ENCODE measurements around the gene ASB16.

The ASB16 gene

GRCh38 chr17:44159519-44160210, 10.8 kb upstream of the ASB16 start:
- H3K36me3 ChIP-seq (ENCODE audit: control insufficient read depth, low read length) = peaks cover 38% of the 10 kb centered on the region
- no peak overlapping the region for H3K4me3 ChIP-seq (ENCODE audit: low read length)
- H3K27ac ChIP-seq (ENCODE audit: low read depth, low read length) = no peak overlapping the region
- no peaks in the 10 kb centered on the region for H3K27me3 ChIP-seq (ENCODE audit: control insufficient read depth, low read length)
- no peak for TF ChIP-seq EZH2phosphoT487 (IDR thresholded peaks at IDR 0.05; ENCODE audit: borderline replicate concordance, low read length)
- TF ChIP-seq, protein P1, sequence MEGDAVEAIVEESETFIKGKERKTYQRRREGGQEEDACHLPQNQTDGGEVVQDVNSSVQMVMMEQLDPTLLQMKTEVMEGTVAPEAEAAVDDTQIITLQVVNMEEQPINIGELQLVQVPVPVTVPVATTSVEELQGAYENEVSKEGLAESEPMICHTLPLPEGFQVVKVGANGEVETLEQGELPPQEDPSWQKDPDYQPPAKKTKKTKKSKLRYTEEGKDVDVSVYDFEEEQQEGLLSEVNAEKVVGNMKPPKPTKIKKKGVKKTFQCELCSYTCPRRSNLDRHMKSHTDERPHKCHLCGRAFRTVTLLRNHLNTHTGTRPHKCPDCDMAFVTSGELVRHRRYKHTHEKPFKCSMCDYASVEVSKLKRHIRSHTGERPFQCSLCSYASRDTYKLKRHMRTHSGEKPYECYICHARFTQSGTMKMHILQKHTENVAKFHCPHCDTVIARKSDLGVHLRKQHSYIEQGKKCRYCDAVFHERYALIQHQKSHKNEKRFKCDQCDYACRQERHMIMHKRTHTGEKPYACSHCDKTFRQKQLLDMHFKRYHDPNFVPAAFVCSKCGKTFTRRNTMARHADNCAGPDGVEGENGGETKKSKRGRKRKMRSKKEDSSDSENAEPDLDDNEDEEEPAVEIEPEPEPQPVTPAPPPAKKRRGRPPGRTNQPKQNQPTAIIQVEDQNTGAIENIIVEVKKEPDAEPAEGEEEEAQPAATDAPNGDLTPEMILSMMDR (IDR thresholded peaks at IDR 0.05; ENCODE audit: low read depth, low read length, poor library complexity, severe bottlenecking) = no peak
- no peaks in the 10 kb centered on the region for H3K79me2 ChIP-seq (ENCODE audit: control insufficient read depth, low read length)
- H3K9me2 ChIP-seq (replicated peaks; ENCODE audit: control insufficient read depth, low read length) = no peaks in the 10 kb centered on the region
- H4K20me1 ChIP-seq (ENCODE audit: control insufficient read depth, insufficient read depth, low read depth, low read length) = 0 out of 2 replicates have a peak, but pooled peaks cover 3% of the 10 kb centered on the region
- no peak overlapping the region for H3K4me2 ChIP-seq (ENCODE audit: low read length)
- no peaks in the 10 kb centered on the region for H3K9me3 ChIP-seq (ENCODE audit: control insufficient read depth, insufficient read depth, low read length)
- H3F3A ChIP-seq (ENCODE audit: control insufficient read depth, insufficient read depth) = no peaks in the 10 kb centered on the region
- H3K4me1 ChIP-seq (ENCODE audit: control insufficient read depth, low read length) = no peaks in the 10 kb centered on the region

- Histone ChIP-seq H3K4me2 (ENCODE audit: low read length) (no peak overlapping the region), H3K36me3 (ENCODE audit: control insufficient read depth, low read length) (peaks cover 14% of the 10 kb centered on the region), H3K9me2 (replicated peaks; ENCODE audit: control insufficient read depth, low read length) (no peaks in the 10 kb centered on the region), H3K9me3 (ENCODE audit: control insufficient read depth, insufficient read depth, low read length) (no peaks in the 10 kb centered on the region), H3K4me3 (ENCODE audit: low read length) (no peak overlapping the region), H3F3A (ENCODE audit: control insufficient read depth, insufficient read depth) (no peaks in the 10 kb centered on the region), H3K79me2 (ENCODE audit: control insufficient read depth, low read length) (no peaks in the 10 kb centered on the region), H3K4me1 (ENCODE audit: control insufficient read depth, low read length) (no peaks in the 10 kb centered on the region), H3K27me3 (ENCODE audit: control insufficient read depth, low read length) (no peaks in the 10 kb centered on the region), H3K27ac (ENCODE audit: low read depth, low read length) (no peak overlapping the region), H4K20me1 (ENCODE audit: control insufficient read depth, insufficient read depth, low read depth, low read length) (no peaks in the 10 kb centered on the region)
- no peak for TF ChIP-seq EZH2phosphoT487 (IDR thresholded peaks at IDR 0.05; ENCODE audit: borderline replicate concordance, low read length)
- TF ChIP-seq, protein P1 (IDR thresholded peaks at IDR 0.05; ENCODE audit: low read depth, low read length, poor library complexity, severe bottlenecking) = no peak
Observed at GRCh38 chr17:44164476-44164875, 6.0 kb upstream of the ASB16 start.

DNA sequence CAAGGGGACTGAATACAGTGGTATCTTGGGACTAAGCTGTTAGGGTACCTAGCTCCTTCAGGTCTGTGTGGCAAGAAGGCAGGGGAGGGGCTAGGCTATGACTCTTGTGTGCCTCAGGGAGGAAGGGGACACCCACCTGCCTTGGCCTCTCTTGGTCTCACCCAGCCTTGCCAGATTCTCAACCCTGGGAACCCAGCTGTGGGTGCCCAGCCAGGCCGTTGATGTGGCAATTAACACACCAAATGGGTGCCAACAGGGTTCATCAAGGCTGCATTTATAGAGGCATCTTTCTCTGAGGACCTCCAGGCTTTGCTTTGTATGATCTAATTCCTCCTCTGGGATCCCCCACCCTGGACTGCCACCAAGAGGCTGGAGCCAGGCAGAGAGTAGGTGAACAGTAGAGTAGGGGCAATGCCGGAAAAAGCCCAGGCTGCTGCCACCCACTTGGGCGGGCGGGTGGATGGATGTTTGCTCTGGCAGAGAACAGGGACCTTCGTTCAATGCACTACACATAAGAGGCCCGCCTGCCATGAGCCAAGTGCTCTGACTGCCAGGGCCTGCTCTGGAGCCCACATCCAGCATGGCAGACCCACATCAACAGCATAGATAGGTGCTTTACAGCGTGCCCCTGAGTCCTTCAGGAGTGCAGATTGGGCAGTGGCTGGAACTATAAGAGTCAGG, 3.2 kb upstream of the ASB16 start:
- H4K20me1 ChIP-seq (ENCODE audit: control insufficient read depth, insufficient read depth, low read depth, low read length) = no peaks in the 10 kb centered on the region

More for the DNA sequence above, 3.2 kb upstream of the ASB16 start:
- Histone ChIP-seq H3K9me3 (ENCODE audit: control insufficient read depth, insufficient read depth, low read length) (no peaks in the 10 kb centered on the region), H3F3A (ENCODE audit: control insufficient read depth, insufficient read depth) (peaks cover 3% of the 10 kb centered on the region; the same call in 1 of the 2 replicates), H3K27me3 (ENCODE audit: control insufficient read depth, low read length) (no peaks in the 10 kb centered on the region), H3K36me3 (ENCODE audit: control insufficient read depth, low read length) (no peaks in the 10 kb centered on the region), H3K4me3 (ENCODE audit: low read length) (no peak overlapping the region), H3K79me2 (ENCODE audit: control insufficient read depth, low read length) (no peaks in the 10 kb centered on the region), H3K9me2 (replicated peaks; ENCODE audit: control insufficient read depth, low read length) (no peaks in the 10 kb centered on the region), H3K4me2 (ENCODE audit: low read length) (no peak overlapping the region), H3K4me1 (ENCODE audit: control insufficient read depth, low read length) (no peaks in the 10 kb centered on the region), H3K27ac (ENCODE audit: low read depth, low read length) (no peak overlapping the region)
- no peak for TF ChIP-seq EZH2phosphoT487 (IDR thresholded peaks at IDR 0.05; ENCODE audit: borderline replicate concordance, low read length)
- TF ChIP-seq, protein P1 (IDR thresholded peaks at IDR 0.05; ENCODE audit: low read depth, low read length, poor library complexity, severe bottlenecking) = no peak
